ENCODE measurements around the gene NID1.

GRCh38 chr1:236107121-236107907 lies 42.4 kb upstream of the NID1 start:
- TF ChIP-seq CTCF (IDR thresholded peaks at IDR 0.05), result no peak
- TF ChIP-seq POLR2A (IDR thresholded peaks at IDR 0.05), result no peak
